HCT116 (cell line): ENCODE results near the gene ZNF750. TPM values are rescaled to one million over a fixed set of nuclear protein-coding genes. Genes with fewer than 3 reads are reported as not detected.

ENCODE experiments used
- ATAC-seq: fragments of 200-7000 bp; cut with Tn5 transposase; 2 replicates; pipeline ENCODE4 v1.9.1; 2020; ENCODE audit warnings: mild to moderate bottlenecking, moderate library complexity
- BruUV-seq: library from RNA; stranded (reverse); fragments of 400-500 nt; replicated peaks from 2 replicates; lab custom pipeline; 2021; lab: Mats Ljungman, UMichigan
- CTCF ChIA-PET: fragments of 300-600 bp; sonication (Branson Sonifier 250); formaldehyde crosslinking; loops from one replicate; lab custom pipeline; 2021; ENCODE audit warnings: antibody characterized with exemption; lab: Charles Lee
- POLR2A ChIA-PET: fragments of 300-600, 350-600 bp; sonication (Branson Sonifier 250); formaldehyde crosslinking; loops from one replicate; lab custom pipeline; 2021; ENCODE audit warnings: antibody characterized with exemption; lab: Charles Lee
- RAD21 ChIA-PET, 2 experiments: fragments of 300-600 bp; sonication (Branson Sonifier 250); formaldehyde crosslinking; loops; one replicate each; lab custom pipeline; 2023; ENCODE audit warnings: low total read pairs in 2 of 2; ENCODE audit not compliant: uncharacterized antibody in 2 of 2, unreplicated experiment in 2 of 2, low non-redundant PET in 1 of 2; lab: Charles Lee
- DNase-seq: peaks from one replicate; pipeline ENCODE4 v3.0.0-alpha.2; 2010; ENCODE audit warnings: low read depth, low spot score
- H2AFZ ChIP-seq: fragments of 200-600 bp; shearing (Covaris generic), sonication (generic); 2 replicates; pipeline ENCODE4 v1.6.1; 2017; ENCODE audit warnings: low read depth, mixed run types, mixed read lengths, antibody characterized with exemption, low read length; ENCODE audit not compliant: poor library complexity, severe bottlenecking
- H3K27ac ChIP-seq: 2 replicates; pipeline ENCODE4 v1.5.1; 2012; ENCODE audit warnings: low read depth, low read length
- H3K27me3 ChIP-seq: fragments of 200-600 bp; sonication (generic); 2 replicates; pipeline ENCODE4 v1.6.1; 2016; ENCODE audit warnings: mixed run types, low read length, mixed read lengths; ENCODE audit not compliant: insufficient read depth
- H3K36me3 ChIP-seq, 2 experiments: fragments of 200-500 bp in 1 of 2; fragments of 200-600 bp in 1 of 2; sonication (Bioruptor generic) in 1 of 2; sonication (generic) in 1 of 2; 2 replicates each; pipeline versions ENCODE4 v1.5.1 to v1.6.1; 2014 to 2016; ENCODE audit warnings: low read length in 2 of 2, inconsistent platforms in 1 of 2, mixed read lengths in 1 of 2, mixed run types in 1 of 2; ENCODE audit not compliant: insufficient read depth in 2 of 2, control insufficient read depth in 1 of 2
- H3K4me1 ChIP-seq, 2 experiments: fragments of 200-600 bp in 1 of 2; sonication (generic) in 1 of 2; 2 replicates each; pipeline versions ENCODE4 v1.5.1 to v1.6.1; 2012 to 2017; ENCODE audit warnings: low read length in 2 of 2, inconsistent platforms in 1 of 2, mild to moderate bottlenecking in 1 of 2, mixed read lengths in 1 of 2, mixed run types in 1 of 2, moderate library complexity in 1 of 2; ENCODE audit not compliant: insufficient read depth in 2 of 2, control insufficient read depth in 1 of 2
- H3K4me2 ChIP-seq: fragments of 200-600 bp; sonication (generic); 2 replicates; pipeline ENCODE4 v1.6.1; 2017; ENCODE audit warnings: mixed run types, low read length, mixed read lengths
- H3K4me3 ChIP-seq, 2 experiments: fragments of 200-600 bp in 1 of 2; sonication (generic) in 1 of 2; replicated peaks in 1 of 2; 2 replicates each; pipeline ENCODE4 v1.5.1; 2011 to 2016; ENCODE audit warnings: low read length in 2 of 2, control low read depth in 1 of 2, low read depth in 1 of 2, mild to moderate bottlenecking in 1 of 2, mixed read lengths in 1 of 2, mixed run types in 1 of 2
- H3K79me2 ChIP-seq: fragments of 200-600 bp; sonication (generic); 2 replicates; pipeline ENCODE4 v1.6.1; 2017; ENCODE audit warnings: mild to moderate bottlenecking, mixed run types, low read length, moderate library complexity, mixed read lengths; ENCODE audit not compliant: insufficient read depth
- H3K9ac ChIP-seq: fragments of 200-600 bp; sonication (generic); 2 replicates; pipeline ENCODE4 v1.6.1; 2016; ENCODE audit warnings: low read length, mixed read lengths
- H3K9me2 ChIP-seq: fragments of 200-600 bp; sonication (generic), shearing (Covaris generic); 2 replicates; pipeline ENCODE4 v1.6.1; 2017; ENCODE audit warnings: mixed run types, mild to moderate bottlenecking, moderate library complexity; ENCODE audit not compliant: insufficient read depth
- H3K9me3 ChIP-seq, 2 experiments: fragments of 200-500 bp in 1 of 2; fragments of 200-600 bp in 1 of 2; sonication (Bioruptor generic) in 1 of 2; sonication (generic) in 1 of 2; 2 replicates each; pipeline ENCODE4 v1.6.1; 2014 to 2017; ENCODE audit warnings: low read length in 2 of 2, mixed read lengths in 2 of 2, inconsistent platforms in 1 of 2, low read depth in 1 of 2, mild to moderate bottlenecking in 1 of 2, mixed run types in 1 of 2, moderate library complexity in 1 of 2; ENCODE audit not compliant: control insufficient read depth in 1 of 2, insufficient read depth in 1 of 2
- H4K20me1 ChIP-seq: fragments of 200-600 bp; sonication (generic), shearing (Covaris generic); 2 replicates; pipeline ENCODE4 v1.6.1; 2017; ENCODE audit warnings: mixed run types, mild to moderate bottlenecking, moderate library complexity; ENCODE audit not compliant: insufficient read depth
- CEBPB ChIP-seq: IDR thresholded peaks from 2 replicates; pipeline ENCODE4 v1.6.1; 2012; ENCODE audit warnings: low read depth
- EZH2 ChIP-seq: fragments of 200-600 bp; sonication (generic); IDR thresholded peaks from 2 replicates; pipeline ENCODE4 v1.6.1; 2017; ENCODE audit warnings: antibody characterized with exemption, mixed run types
- POLR2A ChIP-seq: IDR thresholded peaks from 2 replicates; pipeline ENCODE4 v1.7.0; 2011; ENCODE audit warnings: borderline replicate concordance; ENCODE audit not compliant: insufficient read depth, insufficient read length; ENCODE audit errors: extremely low read depth
- REST ChIP-seq: IDR thresholded peaks from 2 replicates; pipeline ENCODE4 v1.6.1; 2012; ENCODE audit warnings: low read depth
- SP1 ChIP-seq: IDR thresholded peaks from 2 replicates; pipeline ENCODE4 v1.6.1; 2012; ENCODE audit warnings: low read depth
- ZBTB33 ChIP-seq: IDR thresholded peaks from 2 replicates; pipeline ENCODE4 v1.6.1; 2011; ENCODE audit warnings: mild to moderate bottlenecking, low read length, moderate library complexity; ENCODE audit not compliant: insufficient replicate concordance; ENCODE audit errors: extremely low read depth
- intact Hi-C: fragments of 100-400 bp; cut with micrococcal nuclease; formaldehyde crosslinking; loops from 2 replicates; pipeline ENCODE4 v1.10.0; 2022
- total RNA-seq: library from RNA; stranded (reverse); gene quantifications from one replicate; pipeline ENCODE4 v1.2.1, GENCODE V29; 2021; ENCODE audit not compliant: unreplicated experiment
- TF ChIP-seq, protein P1 (sequence below): IDR thresholded peaks from 2 replicates; pipeline ENCODE4 v1.6.1; 2012

ZNF750 gene
- total RNA-seq, 1 experiment from 2014 or later: not detected

GRCh38 chr17:82843904-82844680 lies 4.3 kb upstream of the ZNF750 start:
- Histone ChIP-seq H3K79me2 (no peaks in the 10 kb centered on the region), H3K27ac (no peak overlapping the region), H3K9me2 (no peaks in the 10 kb centered on the region), H3K4me1 (no peaks in the 10 kb centered on the region), H3K4me2 (no peak overlapping the region), H3K36me3 (no peaks in the 10 kb centered on the region; a peak in 1 of 4 replicates), H3K9me3 (no peaks in the 10 kb centered on the region), H2AFZ (no peak overlapping the region), H4K20me1 (no peaks in the 10 kb centered on the region), H3K9ac (no peak overlapping the region), H3K4me3 (no peak overlapping the region), H3K27me3 (no peaks in the 10 kb centered on the region)
- ATAC-seq (no peak), DNase-seq (no peak)
- POLR2A ChIA-PET: no interaction called here
- RAD21 ChIA-PET: interaction anchor here in 1 of 2 experiments (0.6 kb wide), 1 partner anchor 86 kb away, joined by 4 read pairs; no protein-coding TSS in a partner anchor
- BruUV-seq: no TSS peak
- no peak for TF ChIP-seq POLR2A
- no peak for TF ChIP-seq EZH2
- no peak for TF ChIP-seq ZBTB33
- intact Hi-C loops: no loop called here
- CTCF ChIA-PET: no interaction called here

- TF ChIP-seq SP1 (no peak), CEBPB (no peak), REST (no peak)
- TF ChIP-seq, protein P1, sequence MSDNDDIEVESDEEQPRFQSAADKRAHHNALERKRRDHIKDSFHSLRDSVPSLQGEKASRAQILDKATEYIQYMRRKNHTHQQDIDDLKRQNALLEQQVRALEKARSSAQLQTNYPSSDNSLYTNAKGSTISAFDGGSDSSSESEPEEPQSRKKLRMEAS: no peak
- no peak for DNase-seq
- Histone ChIP-seq H2AFZ (no peak overlapping the region), H3K9me2 (no peaks in the 10 kb centered on the region), H3K9me3 (no peaks in the 10 kb centered on the region), H3K27ac (no peak overlapping the region), H3K36me3 (no peaks in the 10 kb centered on the region; a peak in 1 of 4 replicates), H3K4me1 (no peaks in the 10 kb centered on the region), H4K20me1 (no peaks in the 10 kb centered on the region), H3K4me2 (no peak overlapping the region), H3K79me2 (no peaks in the 10 kb centered on the region), H3K4me3 (no peak overlapping the region), H3K9ac (no peak overlapping the region), H3K27me3 (no peaks in the 10 kb centered on the region)
- ChIA-PET RAD21 (no interaction called here), CTCF (no interaction called here), POLR2A (interaction anchor here (0.6 kb wide), 1 partner anchor 320 kb away, joined by 4 read pairs; no protein-coding TSS in a partner anchor)
- no TSS peak for BruUV-seq
- intact Hi-C loops: no loop called here
- no peak for ATAC-seq
Observed at GRCh38 chr17:82841921-82842596, 2.2 kb upstream of the ZNF750 start.
